NCI-H187 (cell line): ENCODE measurements around the gene UBE2I.

Experiments
- DNase-seq, 2 experiments: peaks; one replicate each; lab custom pipeline; 2025; lab: John Stamatoyannopoulos, UW

UBE2I gene

DNA sequence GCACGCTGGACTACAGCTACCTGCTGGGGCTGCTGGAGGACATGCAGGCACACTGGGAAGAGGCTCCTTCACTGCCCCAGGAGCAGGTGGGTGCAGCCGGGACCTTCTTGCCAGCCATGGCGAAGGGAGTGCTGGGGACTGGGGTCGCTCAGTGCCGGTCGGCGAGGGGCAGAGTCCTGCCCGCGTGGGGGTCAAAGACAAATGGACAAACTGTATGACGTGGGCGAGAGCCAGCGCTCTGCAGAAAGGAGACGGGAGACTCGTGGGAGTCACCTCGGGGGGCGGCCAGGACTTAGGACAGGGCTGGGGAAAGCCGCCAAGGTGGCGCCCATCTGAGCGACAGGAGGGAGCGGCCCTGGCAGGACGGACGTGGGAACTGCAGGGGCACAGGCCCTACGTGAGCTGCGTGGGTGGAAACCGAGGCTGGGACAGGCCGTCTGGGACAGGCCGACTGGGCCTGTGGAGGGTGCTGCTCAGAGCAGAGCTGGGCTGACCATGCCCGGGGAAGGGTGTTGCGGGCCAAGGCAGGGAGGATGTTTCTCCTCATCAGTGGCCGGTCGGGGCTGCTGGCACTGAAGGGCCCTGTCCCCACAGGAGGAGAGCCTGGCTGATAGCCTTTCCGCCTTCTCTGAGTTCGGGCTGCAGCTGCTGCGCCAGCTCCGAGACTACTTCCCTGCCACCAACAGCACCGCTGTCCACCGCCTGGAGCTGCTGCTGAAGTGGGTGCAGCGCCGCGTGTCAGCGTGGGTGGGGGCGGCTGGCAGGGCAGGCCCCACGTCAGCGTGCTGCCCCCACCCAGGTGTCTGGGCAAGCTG is 34.2 kb downstream of the UBE2I start:
- no peak for DNase-seq

DNA sequence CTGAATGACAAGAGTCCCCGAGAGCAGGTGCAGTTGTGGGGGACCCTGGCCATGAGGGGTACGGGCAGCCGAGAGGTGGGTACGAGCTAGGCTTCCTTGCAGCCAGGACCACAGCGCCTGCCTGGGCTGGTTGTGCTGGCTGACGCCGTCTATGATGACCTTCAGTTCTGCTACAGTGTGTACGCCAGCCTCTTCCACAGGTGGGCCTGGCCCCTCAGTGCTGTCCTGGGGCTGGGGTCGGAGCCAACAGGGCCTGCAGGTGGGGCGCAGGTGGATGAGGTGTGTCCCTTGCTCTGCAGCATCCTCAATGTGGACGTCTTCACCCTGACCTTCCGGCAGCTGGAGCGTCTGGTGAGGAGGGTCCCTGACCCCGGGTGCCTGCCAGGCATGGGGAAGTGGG is 35.1 kb downstream of the UBE2I start:
- DNase-seq = no peak

DNA sequence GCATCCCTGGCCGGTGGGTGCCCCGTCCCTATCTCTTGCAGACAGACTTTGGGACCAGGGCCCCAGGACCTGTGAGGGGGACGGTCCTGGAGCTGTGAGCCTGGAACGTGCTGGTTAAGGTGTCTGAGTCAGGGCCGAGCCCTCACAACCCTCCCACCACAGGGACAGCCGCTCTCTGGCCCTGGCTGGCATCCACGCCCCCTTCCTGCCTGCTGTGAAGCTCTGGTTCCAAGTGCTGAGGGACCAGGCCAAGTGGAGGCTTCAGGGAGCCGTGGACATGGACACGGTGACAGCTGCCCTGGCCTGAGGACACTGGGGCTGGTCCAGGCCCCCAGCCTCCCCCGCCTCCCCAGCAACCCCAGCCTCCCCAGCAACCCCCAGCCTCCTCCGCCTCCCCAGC is 35.7 kb downstream of the UBE2I start:
- no peak for DNase-seq

DNA sequence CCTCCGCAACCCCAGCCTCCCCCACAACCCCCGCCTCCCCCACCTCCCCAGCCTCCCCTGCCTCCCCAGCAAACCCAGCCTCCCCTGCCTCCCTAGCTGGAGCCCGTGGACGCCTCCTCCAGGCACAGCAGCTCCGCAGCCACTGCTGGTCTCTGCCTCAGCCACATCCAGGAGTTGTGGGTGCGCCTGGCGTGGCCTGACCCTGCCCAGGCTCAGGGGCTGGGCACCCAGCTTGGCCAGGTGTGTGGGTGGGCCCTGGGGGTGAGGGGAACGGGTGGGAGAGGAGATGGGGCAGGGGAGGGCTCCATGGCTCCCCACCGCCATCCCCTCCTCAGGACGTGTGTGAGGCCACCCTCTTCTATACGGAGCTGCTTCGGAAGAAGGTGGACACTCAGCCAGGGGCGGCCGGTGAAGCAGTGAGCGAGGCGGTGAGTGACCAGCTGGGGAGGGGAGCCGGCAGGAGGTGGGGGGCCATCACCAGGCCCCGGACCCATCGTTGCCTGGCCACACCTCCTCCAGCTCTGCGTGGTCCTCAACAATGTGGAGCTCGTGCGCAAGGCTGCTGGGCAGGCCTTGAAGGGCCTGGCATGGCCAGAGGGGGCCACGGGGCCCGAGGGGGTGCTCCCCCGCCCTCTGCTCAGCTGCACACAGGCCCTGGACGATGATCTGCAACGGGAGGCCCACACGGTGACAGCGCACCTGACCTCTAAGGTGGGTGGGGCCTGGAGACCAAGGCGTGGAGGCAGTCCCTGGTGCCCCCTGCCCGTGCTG is 36.4 kb downstream of the UBE2I start:
- no peak for DNase-seq

DNA sequence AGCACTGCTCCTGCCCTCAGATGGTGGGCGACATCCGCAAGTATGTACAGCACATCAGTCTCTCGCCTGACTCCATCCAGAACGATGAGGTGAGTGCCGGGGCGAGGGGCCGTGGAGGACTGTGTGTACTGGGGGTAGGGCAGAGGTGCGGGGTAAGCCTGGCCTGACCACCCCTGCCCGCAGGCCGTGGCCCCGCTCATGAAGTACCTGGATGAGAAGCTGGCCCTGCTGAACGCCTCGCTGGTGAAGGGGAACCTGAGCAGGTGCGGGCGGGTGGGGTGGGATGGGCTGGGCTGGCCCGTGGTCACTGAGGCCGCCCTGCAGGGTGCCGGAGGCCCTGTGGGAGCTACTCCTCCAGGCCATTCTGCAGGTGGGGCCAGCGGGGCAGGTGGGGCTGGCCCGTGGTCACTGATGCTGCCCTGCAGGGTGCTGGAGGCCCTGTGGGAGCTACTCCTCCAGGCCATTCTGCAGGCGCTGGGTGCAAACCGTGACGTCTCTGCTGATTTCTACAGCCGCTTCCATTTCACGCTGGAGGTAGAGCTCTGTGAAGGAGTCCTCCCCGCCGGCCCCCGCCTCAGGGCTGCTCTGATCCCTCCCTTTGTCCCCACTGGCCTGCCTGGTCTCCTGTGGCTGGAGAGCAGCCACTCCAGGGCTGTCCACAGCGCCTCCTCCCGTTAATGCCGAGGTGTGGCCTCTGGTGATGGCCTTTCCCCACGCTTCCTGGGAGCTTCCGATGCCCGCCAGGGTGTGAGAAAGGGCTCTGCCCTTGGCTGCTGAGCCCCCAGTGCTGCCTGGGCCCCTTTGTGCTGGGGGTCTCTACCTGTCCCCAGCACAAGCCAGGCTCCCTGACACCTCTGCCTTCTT is 37.2 kb downstream of the UBE2I start:
- no peak for DNase-seq

DNA sequence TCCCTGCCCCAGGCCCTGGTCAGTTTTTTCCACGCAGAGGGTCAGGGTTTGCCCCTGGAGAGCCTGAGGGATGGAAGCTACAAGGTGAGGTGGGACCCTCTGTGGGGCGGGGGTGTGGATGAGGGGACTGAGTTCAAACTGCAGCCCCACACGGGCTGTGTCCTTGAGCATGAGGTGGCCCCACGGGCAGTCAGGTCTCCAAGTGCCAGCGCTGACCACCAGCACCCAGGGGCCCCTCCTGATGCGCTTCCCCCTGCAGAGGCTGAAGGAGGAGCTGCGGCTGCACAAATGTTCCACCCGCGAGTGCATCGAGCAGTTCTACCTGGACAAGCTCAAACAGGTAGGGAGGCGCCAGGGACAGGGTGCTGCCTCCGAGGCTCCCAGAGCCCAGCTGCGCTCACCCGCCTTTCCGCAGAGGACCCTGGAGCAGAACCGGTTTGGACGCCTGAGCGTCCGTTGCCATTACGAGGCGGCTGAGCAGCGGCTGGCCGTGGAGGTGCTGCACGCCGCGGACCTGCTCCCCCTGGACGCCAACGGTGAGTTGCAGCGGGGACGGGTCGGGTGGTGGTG is 37.9 kb downstream of the UBE2I start:
- DNase-seq = no peak

DNA sequence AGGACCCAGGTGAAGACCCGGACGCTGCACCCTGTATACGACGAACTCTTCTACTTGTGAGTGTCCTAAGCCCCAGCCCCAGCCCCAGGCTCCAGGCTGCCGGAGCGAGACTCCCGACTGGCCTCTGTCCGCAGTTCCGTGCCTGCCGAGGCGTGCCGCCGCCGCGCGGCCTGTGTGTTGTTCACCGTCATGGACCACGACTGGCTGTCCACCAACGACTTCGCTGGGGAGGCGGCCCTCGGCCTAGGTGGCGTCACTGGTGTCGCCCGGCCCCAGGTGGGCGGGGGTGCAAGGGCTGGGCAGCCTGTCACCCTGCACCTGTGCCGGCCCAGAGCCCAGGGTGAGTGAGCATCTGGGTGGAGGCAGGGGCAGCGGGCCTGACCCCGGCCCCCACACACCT is 38.5 kb downstream of the UBE2I start:
- DNase-seq = no peak

DNA sequence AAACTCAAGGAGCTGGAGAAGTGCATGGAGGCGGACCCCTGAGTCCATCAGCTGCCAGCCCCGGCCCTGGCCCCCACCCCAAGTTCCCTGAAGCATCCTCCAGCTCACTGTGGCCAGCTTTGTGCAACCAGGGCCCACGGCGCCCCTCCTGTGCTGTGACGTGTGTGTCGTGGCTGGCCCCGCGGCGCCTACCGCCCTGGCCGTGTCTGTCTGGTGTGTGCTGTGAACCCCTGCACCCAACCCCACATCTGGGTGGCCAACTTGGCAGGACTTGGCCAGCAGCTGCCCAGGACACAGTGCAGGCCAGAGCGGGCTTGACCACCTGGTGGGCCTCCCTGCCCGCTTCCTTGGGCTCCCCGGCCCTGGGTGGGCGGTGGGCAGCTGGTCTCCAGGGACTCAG is 39.0 kb downstream of the UBE2I start:
- no peak for DNase-seq

DNA sequence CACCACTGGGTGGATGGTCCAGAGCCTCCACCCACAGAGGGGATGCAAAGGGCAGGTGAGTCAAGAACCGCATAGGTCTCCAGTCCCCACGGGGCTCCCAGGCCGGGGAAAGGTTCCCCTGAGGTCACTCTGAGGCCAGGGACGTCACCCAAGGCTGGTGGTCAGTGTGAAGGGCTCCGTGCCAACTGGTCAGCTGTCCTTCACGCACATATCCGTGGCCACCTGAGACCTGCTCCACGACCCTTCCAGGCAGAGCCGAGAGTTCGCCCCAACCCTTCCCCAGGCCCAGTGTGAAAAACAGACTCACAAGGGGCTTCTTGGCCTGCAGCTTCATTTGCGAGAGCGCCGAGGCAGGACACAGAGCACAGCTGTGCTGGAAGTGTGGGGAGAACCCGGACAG is 39.5 kb downstream of the UBE2I start:
- DNase-seq = no peak

DNA sequence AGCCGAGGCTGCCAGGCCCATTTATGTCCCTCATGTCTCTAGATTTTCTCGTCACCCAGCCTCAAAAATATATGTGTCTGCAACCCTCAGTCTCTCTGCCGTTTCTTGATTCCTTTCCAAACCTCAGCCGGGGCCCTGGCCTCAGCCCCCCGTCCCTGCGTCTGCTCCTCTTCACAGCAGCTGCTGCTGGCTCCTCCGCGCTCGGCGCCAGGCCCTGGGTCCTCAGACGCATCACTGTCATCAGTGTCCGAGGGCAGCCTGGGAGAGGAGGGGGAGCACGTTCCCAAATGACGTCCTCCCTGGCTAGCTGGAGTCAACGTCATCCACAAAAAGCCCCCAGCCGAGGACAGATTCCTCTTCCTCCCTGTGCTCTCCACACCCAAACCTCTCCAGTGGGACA is 39.9 kb downstream of the UBE2I start:
- no peak for DNase-seq

DNA sequence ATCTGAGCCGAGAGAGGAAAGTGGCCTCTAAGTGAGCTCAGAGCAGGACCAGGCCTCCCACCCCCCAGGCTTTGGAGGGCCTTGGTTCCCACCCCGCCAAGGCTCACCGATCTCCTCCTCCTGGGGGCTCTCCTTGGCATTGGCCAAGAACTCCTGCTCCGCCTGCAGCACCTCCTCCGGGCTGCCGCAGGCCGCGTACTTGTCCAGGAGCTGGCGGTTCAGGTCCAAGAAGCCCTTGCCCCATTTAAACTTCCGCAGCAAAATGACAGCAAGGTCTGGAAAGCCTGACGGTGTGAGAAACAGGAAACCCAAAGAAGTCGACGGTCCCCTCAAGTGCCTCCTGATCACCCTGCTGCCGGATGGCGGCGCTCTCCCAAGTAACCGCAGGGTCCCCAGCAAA is 40.5 kb downstream of the UBE2I start:
- no peak for DNase-seq

DNA sequence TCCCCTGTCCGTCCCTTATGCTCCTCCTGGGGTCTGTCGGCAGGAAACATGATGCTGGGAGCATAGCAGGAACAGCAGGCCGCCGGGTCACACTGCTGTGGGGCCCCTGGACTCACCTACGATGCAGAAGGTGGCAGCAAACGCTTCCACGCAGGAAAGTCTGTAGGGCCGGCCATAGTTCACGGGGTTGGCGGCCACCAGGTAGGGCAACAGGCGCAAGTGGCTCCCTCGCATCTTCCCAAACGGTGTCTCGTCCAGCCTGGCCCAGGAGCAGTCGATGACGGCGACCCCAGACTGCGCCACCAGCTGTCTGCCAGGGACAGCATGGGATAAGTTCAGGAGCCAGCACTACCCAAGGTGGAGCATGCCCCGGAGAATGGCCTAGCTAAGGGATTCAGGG is 41.3 kb downstream of the UBE2I start:
- DNase-seq = no peak

DNA sequence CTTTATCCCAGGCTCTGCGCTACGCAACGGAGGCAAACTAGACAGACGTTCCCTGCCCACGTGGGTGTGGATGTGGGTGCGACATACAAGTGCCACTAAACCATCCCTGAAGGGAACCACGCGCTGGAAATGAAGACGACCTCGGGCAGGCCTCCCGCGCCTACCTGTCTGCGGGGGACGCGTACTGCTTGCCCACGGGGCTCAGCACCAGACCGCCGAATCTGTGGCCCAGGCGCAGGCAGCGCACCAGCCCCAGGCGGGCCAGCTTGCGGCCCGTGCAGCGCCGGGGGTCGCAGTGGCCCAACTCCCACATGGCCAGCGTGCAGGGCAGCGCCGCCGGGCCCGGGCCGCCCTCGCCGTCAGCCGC is 41.8 kb downstream of the UBE2I start:
- no peak for DNase-seq

DNA sequence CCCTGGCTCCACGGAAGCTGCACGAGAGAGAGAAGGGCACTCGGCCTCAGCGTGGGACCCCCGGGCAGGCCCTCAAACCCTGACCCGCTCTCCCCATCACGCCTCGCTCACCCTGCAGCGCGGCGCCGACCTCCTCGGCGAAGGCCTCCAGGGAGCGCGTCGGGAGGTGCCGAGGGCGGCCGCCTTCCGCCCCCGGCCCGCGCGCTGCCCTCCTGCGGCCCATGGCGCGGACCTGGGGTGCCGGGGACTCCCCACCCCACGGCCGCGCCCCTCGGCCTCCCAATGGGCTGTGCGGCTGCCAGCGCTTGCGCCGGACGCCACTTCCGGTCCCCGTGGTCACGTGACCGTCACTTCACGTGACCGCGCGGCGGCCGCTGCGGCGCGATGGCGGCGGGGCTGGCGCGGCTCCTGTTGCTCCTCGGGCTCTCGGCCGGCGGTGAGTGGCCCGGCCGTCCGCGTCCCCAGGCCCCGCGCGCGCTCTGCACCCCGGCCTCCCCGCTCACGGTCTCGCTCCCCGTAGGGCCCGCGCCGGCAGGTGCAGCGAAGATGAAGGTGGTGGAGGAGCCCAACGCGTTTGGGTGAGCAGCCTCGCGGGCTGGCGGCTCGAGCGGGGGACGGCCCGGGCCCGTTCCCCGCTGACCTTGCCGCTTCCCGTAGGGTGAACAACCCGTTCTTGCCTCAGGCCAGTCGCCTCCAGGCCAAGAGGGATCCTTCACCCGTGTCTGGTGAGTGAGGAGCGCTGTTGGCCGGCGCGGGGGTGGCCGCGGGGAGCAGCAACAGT is 42.3 kb downstream of the UBE2I start, which contains the start of the genes GNPTG and TSR3:
Gene GNPTG (plus strand): TSS at position 350 of the 781 bp plus-strand sequence. CDS start 35 bp downstream, at position 385.
Gene TSR3 (minus strand): TSS at position 297 of the 781 bp plus-strand sequence. CDS start 74 bp downstream, at position 223.
- DNase-seq = peak; percentile 41 to 91

DNA sequence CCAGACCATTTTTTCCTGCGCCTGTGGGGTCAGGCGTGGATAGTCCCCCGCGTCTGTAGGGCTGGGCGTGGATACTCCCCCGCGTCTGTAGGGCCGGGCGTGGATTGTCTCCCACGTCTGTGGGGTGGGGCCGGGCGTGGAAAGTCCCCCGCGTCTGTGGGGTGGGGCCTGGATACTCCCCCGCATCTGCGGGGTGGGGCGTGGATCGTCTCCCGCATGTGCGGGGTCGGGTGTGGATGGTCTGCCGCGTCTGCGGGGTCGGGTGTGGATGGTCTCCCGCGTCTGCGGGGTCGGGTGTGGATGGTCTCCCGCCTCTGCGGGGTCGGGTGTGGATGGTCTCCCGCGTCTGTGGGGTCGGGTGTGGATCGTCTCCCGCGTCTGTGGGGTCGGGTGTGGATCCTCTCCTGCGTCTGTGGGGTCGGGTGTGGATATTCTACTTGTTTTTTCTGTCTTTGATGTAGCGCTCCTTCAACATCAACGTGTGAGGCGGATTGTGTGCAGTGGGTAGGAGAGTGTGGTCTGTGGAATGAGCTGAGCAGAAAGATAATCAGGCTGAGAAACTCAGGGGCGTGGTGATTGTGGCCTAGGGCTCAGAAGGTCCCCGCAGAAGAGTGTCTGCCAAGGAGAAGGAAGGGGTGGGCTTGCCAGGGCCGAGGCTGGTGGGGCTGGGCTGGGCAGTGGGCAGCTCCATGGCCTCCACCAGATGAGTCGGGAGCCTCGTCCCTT is 45.5 kb downstream of the UBE2I start:
- no peak for DNase-seq

DNA sequence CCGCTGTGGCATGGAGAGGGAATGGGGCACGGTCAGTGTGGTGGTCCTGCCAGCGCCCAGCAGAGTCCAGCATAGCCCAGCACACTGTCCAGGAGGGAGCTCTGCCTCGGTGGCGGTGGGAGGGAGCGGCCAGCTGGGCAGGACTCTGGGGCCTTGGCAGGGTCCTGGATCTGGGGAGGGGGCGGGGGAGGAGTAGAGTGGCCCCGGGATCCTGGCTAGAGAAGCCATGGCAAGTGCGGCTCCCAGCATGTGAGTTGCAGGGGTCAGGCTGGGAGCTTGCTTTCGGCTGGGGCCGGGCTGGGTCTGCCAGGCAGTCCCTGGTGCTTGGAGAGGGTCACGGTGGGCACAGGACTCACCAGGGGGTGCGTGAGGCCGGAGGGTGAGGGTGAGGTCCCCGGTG is 46.2 kb downstream of the UBE2I start:
- DNase-seq = no peak

DNA sequence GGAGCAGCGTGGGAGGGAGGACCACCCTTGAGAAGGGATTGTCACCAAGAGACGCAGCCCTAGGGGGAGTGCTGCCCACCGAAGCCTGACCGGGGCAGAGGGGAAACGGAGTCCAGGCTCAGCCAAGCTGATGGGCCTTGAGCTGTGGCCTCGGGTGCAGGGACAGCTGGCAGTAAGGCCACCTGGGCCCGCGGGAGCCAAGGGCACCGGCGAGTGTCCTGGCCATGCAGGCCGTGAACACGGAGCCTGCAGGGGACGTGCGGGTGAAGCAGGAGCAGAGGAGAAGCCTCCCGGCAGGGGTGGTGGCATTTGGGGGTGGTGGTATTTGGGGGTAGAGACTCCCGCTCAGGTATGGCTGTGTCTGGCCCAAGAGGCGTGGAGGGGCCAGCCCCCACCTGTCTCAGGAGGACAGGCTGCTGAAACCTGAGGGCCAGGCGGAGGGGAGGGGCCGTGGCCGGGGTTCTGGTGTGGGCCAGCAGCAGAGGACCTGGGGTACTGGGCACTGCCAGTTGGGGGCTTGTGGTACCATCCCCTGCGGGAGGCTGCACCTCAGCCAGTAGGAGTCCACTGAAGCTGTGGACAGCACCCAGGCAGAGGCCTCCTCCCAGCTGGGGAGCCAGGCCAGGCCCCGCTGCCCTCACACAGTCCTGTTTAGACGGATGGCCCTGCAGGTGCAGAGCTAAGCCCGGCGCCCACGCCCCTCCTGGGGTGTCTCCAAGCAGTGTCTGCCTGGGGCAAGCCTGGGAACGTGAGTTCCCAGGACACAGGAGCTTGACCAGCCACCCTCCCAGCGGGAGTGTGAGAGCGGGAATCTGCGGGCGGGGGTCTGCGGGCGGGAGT is 46.8 kb downstream of the UBE2I start:
- no peak for DNase-seq

DNA sequence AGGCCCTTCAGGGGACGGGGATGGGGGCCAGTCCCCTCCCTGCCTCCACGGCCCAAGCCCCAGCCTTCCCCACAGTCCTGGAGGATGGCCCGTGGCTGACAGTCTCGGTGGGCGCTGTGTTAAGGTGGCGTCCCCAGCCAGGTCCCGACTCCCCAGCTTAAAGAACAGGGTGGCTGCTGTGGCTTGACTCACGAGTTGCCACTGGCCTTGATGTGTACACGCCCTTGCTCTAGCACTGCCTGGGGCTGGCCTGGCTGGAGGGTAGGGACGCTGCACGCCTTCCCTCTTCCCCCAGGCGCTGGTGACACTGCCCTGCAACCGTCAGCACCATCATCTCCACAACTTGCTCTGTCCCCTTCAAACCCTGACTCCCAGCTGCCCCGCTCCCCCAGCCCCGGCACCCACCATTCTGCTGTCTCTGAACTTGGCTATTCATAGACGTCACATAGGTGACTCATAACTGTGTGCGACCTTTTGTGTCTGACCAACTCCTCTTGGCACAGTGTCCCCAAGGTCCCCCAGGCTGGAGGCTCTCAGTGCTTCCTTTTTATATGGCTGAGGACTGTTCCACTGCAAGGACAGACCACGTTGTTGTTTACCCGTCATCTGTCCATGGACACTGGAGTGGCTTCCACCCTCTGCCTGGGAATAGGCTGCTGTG is 48.6 kb downstream of the UBE2I start:
- no peak for DNase-seq
